Fibroblast of villous mesenchyme (primary cell): ENCODE data around the gene H2AZ2. TPM values are rescaled to one million over a fixed set of nuclear protein-coding genes. Genes with fewer than 3 reads are reported as not detected.
"Not testable (repeated sequence)": the region's sequence is repeated elsewhere in the genome, so short reads cannot be mapped to it uniquely, and the experiment has no call there.

Experiments used
- DNase-seq: peaks from one replicate; pipeline ENCODE4 v3.0.0-alpha.2; 2010; ENCODE audit warnings: low read depth
- H3K4me3 ChIP-seq: 2 replicates; pipeline ENCODE4 v1.5.1; 2011; ENCODE audit warnings: low read depth, mild to moderate bottlenecking, low read length
- CTCF ChIP-seq: IDR thresholded peaks from 2 replicates; pipeline ENCODE4 v1.5.1; 2012; ENCODE audit warnings: low read depth, mild to moderate bottlenecking, low read length; ENCODE audit not compliant: insufficient read depth
- total RNA-seq: library from RNA; depleted of rRNA; stranded (reverse); fragments of >200 nt; gene quantifications from 2 replicates; pipeline ENCODE4 v1.2.3, GENCODE V29; 2012

The H2AZ2 gene
- total RNA-seq, 1 donor: 111 TPM

DNA sequence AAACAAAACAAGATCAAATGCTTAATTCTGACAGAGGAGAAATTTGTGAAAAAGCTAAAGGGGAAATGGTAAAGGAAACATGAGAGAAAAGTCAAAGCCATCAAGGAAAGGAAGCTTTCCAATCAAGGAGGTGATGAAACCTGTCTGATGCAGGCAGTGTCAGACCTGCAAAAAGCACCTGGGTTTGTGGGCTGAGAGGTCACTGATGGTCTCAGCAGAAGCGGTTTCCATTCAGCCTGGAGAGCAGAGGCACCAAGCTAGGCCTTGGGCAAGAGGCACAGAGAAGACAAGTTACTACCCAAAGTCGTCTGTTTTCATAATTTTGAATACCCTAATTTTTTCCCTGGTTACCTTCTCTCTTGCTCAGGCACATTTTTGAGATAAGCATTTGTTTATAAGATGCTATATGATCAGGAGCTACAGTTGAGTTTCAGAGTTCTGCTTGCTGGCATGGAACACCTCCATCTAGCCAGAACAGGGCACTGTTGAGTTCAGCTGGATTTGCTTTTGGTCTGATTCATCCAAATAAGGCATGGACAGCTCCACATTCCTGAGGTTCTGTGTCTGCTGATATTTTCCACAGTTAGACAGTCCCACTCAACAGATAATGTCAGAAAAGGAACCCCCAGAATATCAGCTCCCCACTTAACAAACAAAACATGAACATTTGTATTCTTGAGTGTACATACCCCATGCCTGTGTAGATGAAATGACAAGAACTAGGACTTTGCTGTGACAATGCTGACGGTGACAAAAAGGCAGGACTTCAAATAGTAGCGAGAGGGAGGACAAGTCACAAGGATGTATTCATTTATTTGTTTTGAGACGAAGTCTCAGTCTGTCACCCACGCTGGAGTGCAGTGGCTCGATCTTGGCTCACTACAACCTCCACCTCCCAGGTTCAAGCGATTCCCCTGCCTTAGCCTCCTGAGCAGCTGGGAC is 56.3 kb downstream of the H2AZ2 start:
- peak; percentile 29 for TF ChIP-seq CTCF
- H3K4me3 ChIP-seq: no peak overlapping the region
- peak; percentile 58 for DNase-seq

DNA sequence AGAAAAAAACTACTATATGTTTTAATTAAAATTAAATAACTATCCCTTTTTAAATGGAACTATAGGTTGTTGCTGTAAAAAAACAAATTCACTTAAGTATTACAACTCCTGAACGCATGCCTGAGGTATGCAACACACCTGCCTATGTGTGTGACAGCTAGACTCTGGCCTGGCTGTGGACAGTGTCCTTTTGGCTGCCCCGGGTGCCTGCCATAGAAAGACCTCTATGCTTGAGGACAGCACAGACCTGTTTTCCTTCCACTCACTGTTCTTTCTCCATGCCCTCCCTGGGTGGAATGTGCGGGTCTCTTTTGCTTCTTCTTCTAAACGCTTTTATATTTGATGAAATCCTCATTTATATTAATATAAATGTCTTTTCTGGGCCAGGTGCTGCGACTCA is 57.9 kb downstream of the H2AZ2 start:
- no peak for DNase-seq
- H3K4me3 ChIP-seq: no peak overlapping the region
- TF ChIP-seq CTCF: no peak

GRCh38 chr7:44787762-44788161 is 60.1 kb downstream of the H2AZ2 start:
- no peak for DNase-seq
- no peak for TF ChIP-seq CTCF

GRCh38 chr7:44787041-44787440 is 60.8 kb downstream of the H2AZ2 start:
- H3K4me3 ChIP-seq: no peak overlapping the region
- TF ChIP-seq CTCF: no peak
- no peak for DNase-seq

More at GRCh38 chr7:44787762-44788161, 60.1 kb downstream of the H2AZ2 start:
- no peak overlapping the region for H3K4me3 ChIP-seq

GRCh38 chr7:44785218-44785617 is 62.7 kb downstream of the H2AZ2 start:
- DNase-seq, H3K4me3 ChIP-seq: not testable (repeated sequence)

DNA sequence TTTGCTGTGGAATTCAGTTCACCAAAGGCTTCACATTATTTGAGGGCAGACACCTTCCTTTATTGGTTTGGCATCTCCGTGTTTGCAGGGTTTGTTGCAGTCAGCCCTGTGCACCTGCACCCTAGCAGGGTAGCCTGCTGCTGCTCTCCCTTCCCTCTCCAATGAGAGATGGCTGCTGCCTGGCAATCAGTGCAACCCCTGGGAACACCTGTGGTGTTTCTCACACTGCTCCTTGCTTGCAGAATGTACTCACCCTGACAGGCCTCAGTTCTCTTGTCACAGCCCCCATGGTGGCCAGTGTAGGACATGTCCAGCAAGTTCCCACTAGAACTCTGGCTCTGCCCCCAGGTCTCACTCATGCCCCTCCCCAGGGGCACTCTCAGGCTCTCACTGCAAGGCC is 63.5 kb downstream of the H2AZ2 start:
- TF ChIP-seq CTCF: no peak
- DNase-seq: no peak
- no peak overlapping the region for H3K4me3 ChIP-seq

DNA sequence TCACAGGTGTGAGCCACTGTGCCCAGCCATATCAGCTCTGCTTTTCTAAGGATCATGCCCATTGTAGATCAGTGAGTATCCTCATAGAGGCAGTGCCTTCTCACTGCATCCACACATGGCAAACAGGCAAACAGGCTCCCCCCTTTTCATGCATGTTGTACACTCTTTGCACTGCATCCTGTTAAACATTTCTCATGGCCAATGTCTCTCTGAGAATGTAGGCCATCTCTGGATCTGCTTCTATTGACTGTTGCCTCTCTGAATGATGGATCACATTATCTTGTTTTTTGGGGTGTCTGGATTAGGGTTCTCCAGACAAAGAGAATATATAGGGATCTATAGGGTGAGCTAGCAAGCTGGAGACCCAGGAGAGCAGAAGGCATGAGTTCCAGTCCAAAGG is 64.5 kb downstream of the H2AZ2 start:
- H3K4me3 ChIP-seq: no peak overlapping the region
- no peak for TF ChIP-seq CTCF
- DNase-seq: no peak
